HepG2 (cell line): ENCODE data around the gene CECR2. TPM values are rescaled to one million over a fixed set of nuclear protein-coding genes. Genes with fewer than 3 reads are reported as not detected.

Experiments
- ATAC-seq: fragments of 200-7000 bp; cut with Tn5 transposase; 3 replicates; pipeline ENCODE4 v1.9.1; 2020; ENCODE audit warnings: mild to moderate bottlenecking, moderate library complexity
- BruUV-seq: library from RNA; stranded (reverse); fragments of 400-500 nt; replicated peaks from 2 replicates; lab custom pipeline; 2021; lab: Mats Ljungman, UMichigan
- CTCF ChIA-PET: fragments of 300-600 bp; formaldehyde crosslinking; extraction: SDS; loops from one replicate; lab custom pipeline; 2021; ENCODE audit warnings: low total read pairs, inconsistent platforms, low intra/inter-chr PET ratio; lab: Yijun Ruan, JAX
- POLR2A ChIA-PET: fragments of 350-600 bp; sonication (Branson Sonifier 250); formaldehyde crosslinking; loops from one replicate; lab custom pipeline; 2020; ENCODE audit warnings: antibody characterized with exemption, inconsistent platforms; lab: Yijun Ruan, JAX
- DNase-seq: peaks from one replicate; pipeline ENCODE4 v3.0.0-alpha.2; 2015; ENCODE audit warnings: low spot score
- FAIRE-seq: peaks from 3 replicates; lab custom pipeline; 2011; peaks lifted over from hg19 to GRCh38; lab: Jason Lieb, UNC
- H2AFZ ChIP-seq: one replicate; pipeline ENCODE4 v1.6.1; 2011; ENCODE audit warnings: low read length, inconsistent platforms
- H3K27ac ChIP-seq: fragments of 300-600 bp; 3 replicates; pipeline ENCODE4 v1.8.0; 2011; ENCODE audit warnings: mixed run types, mild to moderate bottlenecking, mixed read lengths, low read length, inconsistent platforms; ENCODE audit not compliant: insufficient read depth; ENCODE audit errors: extremely low read length
- H3K27me3 ChIP-seq, 2 experiments: fragments of 200-600 bp in 1 of 2; 2 replicates in 1 of 2; 3 replicates in 1 of 2; pipeline versions ENCODE4 v1.6.0 to v1.8.0; 2011; ENCODE audit warnings: low read length in 2 of 2, mild to moderate bottlenecking in 2 of 2, moderate library complexity in 2 of 2, inconsistent platforms in 1 of 2; ENCODE audit not compliant: insufficient read depth in 2 of 2, control insufficient read depth in 1 of 2
- H3K36me3 ChIP-seq, 2 experiments: fragments of 200-600 bp in 1 of 2; replicated peaks in 1 of 2; 2 replicates in 1 of 2; 3 replicates in 1 of 2; pipeline versions ENCODE4 v1.5.1 to v1.8.0; 2011; ENCODE audit warnings: low read length in 2 of 2, inconsistent platforms in 1 of 2; ENCODE audit not compliant: insufficient read depth in 2 of 2, control insufficient read depth in 1 of 2
- H3K4me1 ChIP-seq: 2 replicates; pipeline ENCODE4 v1.5.1; 2012; ENCODE audit warnings: low read length, inconsistent platforms; ENCODE audit not compliant: insufficient read depth
- H3K4me2 ChIP-seq: 2 replicates; pipeline ENCODE4 v1.6.0; 2011; ENCODE audit warnings: low read depth, low read length, inconsistent platforms
- H3K4me3 ChIP-seq, 3 experiments: fragments of 200-600 bp in 1 of 3; sonication (generic), shearing (Covaris generic) in 1 of 3; replicated peaks in 1 of 3; 2 replicates each; pipeline ENCODE4 v1.5.1; 2011 to 2016; ENCODE audit warnings: low read length in 3 of 3, inconsistent platforms in 2 of 3, low read depth in 2 of 3, mild to moderate bottlenecking in 2 of 3, control low read depth in 1 of 3, mixed read lengths in 1 of 3; ENCODE audit not compliant: insufficient read depth in 1 of 3
- H3K79me2 ChIP-seq: one replicate; pipeline ENCODE4 v1.6.1; 2011; ENCODE audit warnings: low read length, inconsistent platforms; ENCODE audit not compliant: insufficient read depth
- H3K9ac ChIP-seq: 2 replicates; pipeline ENCODE4 v1.6.0; 2011; ENCODE audit warnings: mild to moderate bottlenecking, low read depth, low read length, inconsistent platforms; ENCODE audit not compliant: insufficient read depth
- H3K9me3 ChIP-seq: 2 replicates; pipeline ENCODE4 v1.5.1; 2012; ENCODE audit warnings: mild to moderate bottlenecking, low read length
- H4K20me1 ChIP-seq: 2 replicates; pipeline ENCODE4 v1.6.0; 2011; ENCODE audit warnings: inconsistent platforms, mild to moderate bottlenecking, low read length, moderate library complexity; ENCODE audit not compliant: insufficient read depth
- ARNT2 ChIP-seq: sonication (generic); formaldehyde crosslinking; IDR thresholded peaks from 2 replicates; pipeline ENCODE4 v1.8.0; 2022; ENCODE audit warnings: mild to moderate bottlenecking, low read depth, missing genetic modification reagents, moderate library complexity
- BORCS8-MEF2B ChIP-seq: sonication (generic); formaldehyde crosslinking; IDR thresholded peaks from 2 replicates; pipeline ENCODE4 v1.8.0; 2022; ENCODE audit warnings: mild to moderate bottlenecking, missing genetic modification reagents
- CCDC6 ChIP-seq: sonication (generic); formaldehyde crosslinking; IDR thresholded peaks from 2 replicates; pipeline ENCODE4 v1.8.1; 2022; ENCODE audit warnings: mild to moderate bottlenecking, missing genetic modification reagents, moderate library complexity
- ETV5 ChIP-seq: IDR thresholded peaks from 2 replicates; pipeline ENCODE4 v1.6.1; 2018; ENCODE audit warnings: missing biosample characterization, missing genetic modification reagents, inconsistent platforms, borderline replicate concordance
- GMEB1 ChIP-seq: sonication (generic); formaldehyde crosslinking; IDR thresholded peaks from 2 replicates; pipeline ENCODE4 v1.5.1; 2020; ENCODE audit warnings: missing genetic modification reagents, mild to moderate bottlenecking, borderline replicate concordance
- GTF3A ChIP-seq: sonication (generic); formaldehyde crosslinking; conservative IDR thresholded peaks from 2 replicates; pipeline ENCODE4 v1.4.0; 2020; ENCODE audit warnings: mild to moderate bottlenecking, missing genetic modification reagents
- KLF6 ChIP-seq: IDR thresholded peaks from 2 replicates; pipeline ENCODE4 v1.8.0; 2016; ENCODE audit warnings: missing biosample characterization, missing genetic modification reagents
- MZF1 ChIP-seq: sonication (generic); formaldehyde crosslinking; IDR thresholded peaks from 2 replicates; pipeline ENCODE4 v1.8.1; 2023; ENCODE audit warnings: mild to moderate bottlenecking, missing genetic modification reagents, borderline replicate concordance
- RFX1 ChIP-seq: fragments of 450-650 bp; IDR thresholded peaks from 2 replicates; pipeline ENCODE4 v1.6.1; 2017
- SETDB1 ChIP-seq: sonication (generic); formaldehyde crosslinking; IDR thresholded peaks from 2 replicates; pipeline ENCODE4 v1.5.1; 2020; ENCODE audit warnings: missing genetic modification reagents, mild to moderate bottlenecking, borderline replicate concordance
- WIZ ChIP-seq: sonication (generic); formaldehyde crosslinking; IDR thresholded peaks from 2 replicates; pipeline ENCODE4 v1.5.1; 2020; ENCODE audit warnings: mild to moderate bottlenecking, missing genetic modification reagents
- ZNF33A ChIP-seq: sonication (generic); formaldehyde crosslinking; IDR thresholded peaks from 2 replicates; pipeline ENCODE4 v1.5.1; 2020; ENCODE audit warnings: missing genetic modification reagents, mild to moderate bottlenecking, moderate library complexity, borderline replicate concordance
- ZNF503 ChIP-seq: sonication (generic); formaldehyde crosslinking; IDR thresholded peaks from 2 replicates; pipeline ENCODE4 v1.4.0; 2020; ENCODE audit warnings: missing genetic modification reagents
- ZNF569 ChIP-seq: sonication (generic); formaldehyde crosslinking; IDR thresholded peaks from 2 replicates; pipeline ENCODE4 v1.5.0; 2020; ENCODE audit warnings: mild to moderate bottlenecking, missing genetic modification reagents, moderate library complexity, borderline replicate concordance
- ZNF761 ChIP-seq: sonication (generic); formaldehyde crosslinking; conservative IDR thresholded peaks from 2 replicates; pipeline ENCODE4 v1.4.0; 2020; ENCODE audit warnings: mild to moderate bottlenecking, missing genetic modification reagents
- WGBS: methylation state at CpG from one replicate; pipeline ENCODE4 v1.1.6; 2017; ENCODE audit warnings: low lambda C conversion rate; 5-methylcytosine and 5-hydroxymethylcytosine counted together
- in situ Hi-C: cut with HindIII; loops from 2 replicates; pipeline ENCODE4 v1.10.0; 2017; ENCODE audit warnings: low pct_unique_long_range_greater_than_20kb; ENCODE audit not compliant: extremely low pct_ligation_motif_present
- intact Hi-C: fragments of 100-400 bp; cut with micrococcal nuclease; formaldehyde crosslinking; loops from one replicate; pipeline ENCODE4 v1.10.0; 2022; ENCODE audit not compliant: unreplicated experiment
- polyA plus RNA-seq, 8 experiments: library from polyadenylated mRNA; depleted of rRNA in 3 of 8; stranded (reverse) in 7 of 8; unstranded in 1 of 8; fragments of >200 nt; fragmentation: Illumina TruSeq in 4 of 8; extraction: Trizol in 4 of 8; gene quantifications; 2 replicates each; pipeline versions ENCODE4 v1.2.1 to v1.2.3, GENCODE V29; 2011 to 2016; ENCODE audit warnings: low read depth in 4 of 8, missing spikeins in 1 of 8, mixed read lengths in 1 of 8; ENCODE audit not compliant: insufficient read depth in 1 of 8
- total RNA-seq, 5 experiments: library from RNA; depleted of rRNA; stranded (reverse); fragments of >200 nt; fragmentation: Illumina TruSeq; extraction: Trizol; gene quantifications; 2 replicates each; pipeline ENCODE4 v1.2.3, GENCODE V29; 2016; ENCODE audit warnings: low read depth in 1 of 5
- TF ChIP-seq, protein P1 (sequence below): sonication (generic); formaldehyde crosslinking; IDR thresholded peaks from 2 replicates; pipeline ENCODE4 v1.4.0; 2020; ENCODE audit warnings: missing genetic modification reagents
- TF ChIP-seq, protein P2 (sequence below): IDR thresholded peaks from 2 replicates; pipeline ENCODE4 v1.6.1; 2016; ENCODE audit warnings: mild to moderate bottlenecking
- TF ChIP-seq, protein P3 (sequence below): sonication (generic); formaldehyde crosslinking; IDR thresholded peaks from 2 replicates; pipeline ENCODE4 v1.4.0; 2020; ENCODE audit warnings: missing genetic modification reagents, mild to moderate bottlenecking, borderline replicate concordance

The CECR2 gene
- total and polyA plus RNA-seq, 2 of the 13 experiments (the other 11 are each of a cell fraction or from before 2014, with no cell fraction given): not detected

DNA sequence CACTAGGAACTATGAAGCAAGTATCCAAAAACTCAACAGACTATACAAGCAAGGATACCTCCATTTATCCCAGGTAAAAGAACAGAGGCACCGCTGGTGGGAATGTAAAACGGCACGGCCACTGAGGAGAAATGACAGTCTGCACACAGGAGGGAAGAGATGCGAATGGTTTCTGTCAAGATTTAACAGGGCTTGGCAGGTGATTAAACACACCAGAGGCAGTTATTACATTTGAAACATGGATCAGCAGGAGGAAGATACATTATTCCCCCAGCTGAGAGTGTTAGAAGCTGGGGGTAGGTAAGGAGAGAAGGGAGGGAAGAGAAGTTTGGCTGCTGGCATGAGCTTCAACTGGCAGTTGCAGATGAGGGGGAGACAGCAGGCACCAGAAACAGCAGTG lies 229.1 kb downstream of the CECR2 start:
- no peak overlapping the region for H2AFZ ChIP-seq
- POLR2A ChIA-PET: no interaction called here
- H3K36me3 ChIP-seq: peaks cover 29 to 67% of the 10 kb centered on the region in 2 experiments
- no TSS peak for BruUV-seq
- no peak overlapping the region for H3K4me2 ChIP-seq
- FAIRE-seq: no peak
- H4K20me1 ChIP-seq: no peaks in the 10 kb centered on the region
- 99% methylated on average over 4 of the region's 4 CpGs for WGBS
- in situ Hi-C loops: no loop called here
- no peaks in the 10 kb centered on the region for H3K4me1 ChIP-seq
- no peaks in the 10 kb centered on the region for H3K27me3 ChIP-seq
- H3K79me2 ChIP-seq: no peaks in the 10 kb centered on the region
- intact Hi-C loops: no loop called here
- H3K4me3 ChIP-seq: no peak overlapping the region
- DNase-seq: no peak
- H3K27ac ChIP-seq: no peak overlapping the region
- H3K9me3 ChIP-seq: no peaks in the 10 kb centered on the region
- CTCF ChIA-PET: no interaction called here
- ATAC-seq: no peak
- no peak overlapping the region for H3K9ac ChIP-seq
- TF ChIP-seq GTF3A (no peak), GMEB1 (CRISPR knock-in tag) (no peak), ARNT2 (CRISPR knock-in tag) (no peak), ZNF503 (CRISPR knock-in tag) (no peak), WIZ (CRISPR knock-in tag) (no peak), SETDB1 (CRISPR knock-in tag) (no peak), ZNF761 (CRISPR knock-in tag) (no peak), RFX1 (no peak), ZNF33A (CRISPR knock-in tag) (no peak), ZNF569 (CRISPR knock-in tag) (no peak), MZF1 (CRISPR knock-in tag) (no peak), BORCS8-MEF2B (CRISPR knock-in tag) (no peak), CCDC6 (CRISPR knock-in tag) (no peak), KLF6 (CRISPR knock-in tag) (no peak), ETV5 (CRISPR knock-in tag) (no peak)
- TF ChIP-seq, protein P1, sequence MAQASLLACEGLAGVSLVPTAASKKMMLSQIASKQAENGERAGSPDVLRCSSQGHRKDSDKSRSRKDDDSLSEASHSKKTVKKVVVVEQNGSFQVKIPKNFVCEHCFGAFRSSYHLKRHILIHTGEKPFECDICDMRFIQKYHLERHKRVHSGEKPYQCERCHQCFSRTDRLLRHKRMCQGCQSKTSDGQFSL: no peak
- TF ChIP-seq, protein P2, sequence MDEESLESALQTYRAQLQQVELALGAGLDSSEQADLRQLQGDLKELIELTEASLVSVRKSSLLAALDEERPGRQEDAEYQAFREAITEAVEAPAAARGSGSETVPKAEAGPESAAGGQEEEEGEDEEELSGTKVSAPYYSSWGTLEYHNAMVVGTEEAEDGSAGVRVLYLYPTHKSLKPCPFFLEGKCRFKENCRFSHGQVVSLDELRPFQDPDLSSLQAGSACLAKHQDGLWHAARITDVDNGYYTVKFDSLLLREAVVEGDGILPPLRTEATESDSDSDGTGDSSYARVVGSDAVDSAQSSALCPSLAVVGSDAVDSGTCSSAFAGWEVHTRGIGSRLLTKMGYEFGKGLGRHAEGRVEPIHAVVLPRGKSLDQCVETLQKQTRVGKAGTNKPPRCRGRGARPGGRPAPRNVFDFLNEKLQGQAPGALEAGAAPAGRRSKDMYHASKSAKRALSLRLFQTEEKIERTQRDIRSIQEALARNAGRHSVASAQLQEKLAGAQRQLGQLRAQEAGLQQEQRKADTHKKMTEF: no peak
- TF ChIP-seq, protein P3, sequence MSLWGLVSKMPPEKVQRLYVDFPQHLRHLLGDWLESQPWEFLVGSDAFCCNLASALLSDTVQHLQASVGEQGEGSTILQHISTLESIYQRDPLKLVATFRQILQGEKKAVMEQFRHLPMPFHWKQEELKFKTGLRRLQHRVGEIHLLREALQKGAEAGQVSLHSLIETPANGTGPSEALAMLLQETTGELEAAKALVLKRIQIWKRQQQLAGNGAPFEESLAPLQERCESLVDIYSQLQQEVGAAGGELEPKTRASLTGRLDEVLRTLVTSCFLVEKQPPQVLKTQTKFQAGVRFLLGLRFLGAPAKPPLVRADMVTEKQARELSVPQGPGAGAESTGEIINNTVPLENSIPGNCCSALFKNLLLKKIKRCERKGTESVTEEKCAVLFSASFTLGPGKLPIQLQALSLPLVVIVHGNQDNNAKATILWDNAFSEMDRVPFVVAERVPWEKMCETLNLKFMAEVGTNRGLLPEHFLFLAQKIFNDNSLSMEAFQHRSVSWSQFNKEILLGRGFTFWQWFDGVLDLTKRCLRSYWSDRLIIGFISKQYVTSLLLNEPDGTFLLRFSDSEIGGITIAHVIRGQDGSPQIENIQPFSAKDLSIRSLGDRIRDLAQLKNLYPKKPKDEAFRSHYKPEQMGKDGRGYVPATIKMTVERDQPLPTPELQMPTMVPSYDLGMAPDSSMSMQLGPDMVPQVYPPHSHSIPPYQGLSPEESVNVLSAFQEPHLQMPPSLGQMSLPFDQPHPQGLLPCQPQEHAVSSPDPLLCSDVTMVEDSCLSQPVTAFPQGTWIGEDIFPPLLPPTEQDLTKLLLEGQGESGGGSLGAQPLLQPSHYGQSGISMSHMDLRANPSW (CRISPR knock-in tag): no peak
